ENCODE measurements around the gene CEP97.

CEP97 gene

DNA sequence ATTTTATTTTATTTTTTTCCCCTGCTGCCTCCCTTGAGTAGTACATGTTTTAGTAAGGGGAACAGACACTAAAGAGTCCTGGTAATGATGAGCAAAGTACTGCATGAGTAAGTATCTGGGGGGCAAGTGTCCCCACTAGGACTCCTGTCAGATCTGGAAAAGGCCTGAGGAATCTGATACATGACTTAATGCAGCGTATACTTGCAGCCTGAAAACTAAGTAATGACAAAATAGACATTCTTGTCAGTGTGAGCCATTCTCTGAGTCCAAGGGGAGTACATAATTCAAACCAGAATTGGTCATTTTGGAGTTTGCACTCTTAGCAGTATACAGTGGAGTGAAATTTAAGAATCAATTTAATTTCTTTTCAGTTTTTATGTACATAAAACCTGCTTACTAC, 82.1 kb downstream of the CEP97 start:
- TF ChIP-seq, protein P1, sequence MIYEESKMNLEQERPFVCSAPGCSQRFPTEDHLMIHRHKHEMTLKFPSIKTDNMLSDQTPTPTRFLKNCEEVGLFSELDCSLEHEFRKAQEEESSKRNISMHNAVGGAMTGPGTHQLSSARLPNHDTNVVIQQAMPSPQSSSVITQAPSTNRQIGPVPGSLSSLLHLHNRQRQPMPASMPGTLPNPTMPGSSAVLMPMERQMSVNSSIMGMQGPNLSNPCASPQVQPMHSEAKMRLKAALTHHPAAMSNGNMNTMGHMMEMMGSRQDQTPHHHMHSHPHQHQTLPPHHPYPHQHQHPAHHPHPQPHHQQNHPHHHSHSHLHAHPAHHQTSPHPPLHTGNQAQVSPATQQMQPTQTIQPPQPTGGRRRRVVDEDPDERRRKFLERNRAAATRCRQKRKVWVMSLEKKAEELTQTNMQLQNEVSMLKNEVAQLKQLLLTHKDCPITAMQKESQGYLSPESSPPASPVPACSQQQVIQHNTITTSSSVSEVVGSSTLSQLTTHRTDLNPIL (CRISPR knock-in tag; IDR thresholded peaks at IDR 0.05; ENCODE audit: low read depth) = no peak
- TF ChIP-seq, protein P2, sequence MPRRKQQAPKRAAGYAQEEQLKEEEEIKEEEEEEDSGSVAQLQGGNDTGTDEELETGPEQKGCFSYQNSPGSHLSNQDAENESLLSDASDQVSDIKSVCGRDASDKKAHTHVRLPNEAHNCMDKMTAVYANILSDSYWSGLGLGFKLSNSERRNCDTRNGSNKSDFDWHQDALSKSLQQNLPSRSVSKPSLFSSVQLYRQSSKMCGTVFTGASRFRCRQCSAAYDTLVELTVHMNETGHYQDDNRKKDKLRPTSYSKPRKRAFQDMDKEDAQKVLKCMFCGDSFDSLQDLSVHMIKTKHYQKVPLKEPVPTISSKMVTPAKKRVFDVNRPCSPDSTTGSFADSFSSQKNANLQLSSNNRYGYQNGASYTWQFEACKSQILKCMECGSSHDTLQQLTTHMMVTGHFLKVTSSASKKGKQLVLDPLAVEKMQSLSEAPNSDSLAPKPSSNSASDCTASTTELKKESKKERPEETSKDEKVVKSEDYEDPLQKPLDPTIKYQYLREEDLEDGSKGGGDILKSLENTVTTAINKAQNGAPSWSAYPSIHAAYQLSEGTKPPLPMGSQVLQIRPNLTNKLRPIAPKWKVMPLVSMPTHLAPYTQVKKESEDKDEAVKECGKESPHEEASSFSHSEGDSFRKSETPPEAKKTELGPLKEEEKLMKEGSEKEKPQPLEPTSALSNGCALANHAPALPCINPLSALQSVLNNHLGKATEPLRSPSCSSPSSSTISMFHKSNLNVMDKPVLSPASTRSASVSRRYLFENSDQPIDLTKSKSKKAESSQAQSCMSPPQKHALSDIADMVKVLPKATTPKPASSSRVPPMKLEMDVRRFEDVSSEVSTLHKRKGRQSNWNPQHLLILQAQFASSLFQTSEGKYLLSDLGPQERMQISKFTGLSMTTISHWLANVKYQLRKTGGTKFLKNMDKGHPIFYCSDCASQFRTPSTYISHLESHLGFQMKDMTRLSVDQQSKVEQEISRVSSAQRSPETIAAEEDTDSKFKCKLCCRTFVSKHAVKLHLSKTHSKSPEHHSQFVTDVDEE (CRISPR knock-in tag; IDR thresholded peaks at IDR 0.05) = no peak
- TF ChIP-seq ZNF70 (CRISPR knock-in tag; IDR thresholded peaks at IDR 0.05) (no peak), ZNF565 (CRISPR knock-in tag; conservative IDR thresholded peaks at IDR 0.05; ENCODE audit: low read depth) (no peak), PPARA (CRISPR knock-in tag; IDR thresholded peaks at IDR 0.05; ENCODE audit: borderline replicate concordance) (no peak), SNAI2 (CRISPR knock-in tag; IDR thresholded peaks at IDR 0.05) (no peak), ZC3H10 (CRISPR knock-in tag; IDR thresholded peaks at IDR 0.05) (no peak), ZNF8 (CRISPR knock-in tag; IDR thresholded peaks at IDR 0.05) (no peak), ZFP30 (CRISPR knock-in tag; IDR thresholded peaks at IDR 0.05) (no peak), ZFP3 (CRISPR knock-in tag; IDR thresholded peaks at IDR 0.05) (no peak), GLIS3 (CRISPR knock-in tag; IDR thresholded peaks at IDR 0.05) (no peak), ARNTL (CRISPR knock-in tag; IDR thresholded peaks at IDR 0.05; ENCODE audit: borderline replicate concordance, low read depth) (no peak), TCF4 (CRISPR knock-in tag; IDR thresholded peaks at IDR 0.05; ENCODE audit: borderline replicate concordance) (no peak), BACH2 (CRISPR knock-in tag; IDR thresholded peaks at IDR 0.05; ENCODE audit: borderline replicate concordance) (no peak), CSDC2 (CRISPR knock-in tag; IDR thresholded peaks at IDR 0.05) (no peak), TOX (CRISPR knock-in tag; IDR thresholded peaks at IDR 0.05; ENCODE audit: borderline replicate concordance) (no peak)
- TF ChIP-seq, protein P3, sequence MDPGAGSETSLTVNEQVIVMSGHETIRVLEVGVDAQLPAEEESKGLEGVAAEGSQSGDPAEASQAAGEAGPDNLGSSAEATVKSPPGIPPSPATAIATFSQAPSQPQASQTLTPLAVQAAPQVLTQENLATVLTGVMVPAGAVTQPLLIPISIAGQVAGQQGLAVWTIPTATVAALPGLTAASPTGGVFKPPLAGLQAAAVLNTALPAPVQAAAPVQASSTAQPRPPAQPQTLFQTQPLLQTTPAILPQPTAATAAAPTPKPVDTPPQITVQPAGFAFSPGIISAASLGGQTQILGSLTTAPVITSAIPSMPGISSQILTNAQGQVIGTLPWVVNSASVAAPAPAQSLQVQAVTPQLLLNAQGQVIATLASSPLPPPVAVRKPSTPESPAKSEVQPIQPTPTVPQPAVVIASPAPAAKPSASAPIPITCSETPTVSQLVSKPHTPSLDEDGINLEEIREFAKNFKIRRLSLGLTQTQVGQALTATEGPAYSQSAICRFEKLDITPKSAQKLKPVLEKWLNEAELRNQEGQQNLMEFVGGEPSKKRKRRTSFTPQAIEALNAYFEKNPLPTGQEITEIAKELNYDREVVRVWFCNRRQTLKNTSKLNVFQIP (CRISPR knock-in tag; IDR thresholded peaks at IDR 0.05; ENCODE audit: borderline replicate concordance, low read depth) = no peak
- TF ChIP-seq, protein P4, sequence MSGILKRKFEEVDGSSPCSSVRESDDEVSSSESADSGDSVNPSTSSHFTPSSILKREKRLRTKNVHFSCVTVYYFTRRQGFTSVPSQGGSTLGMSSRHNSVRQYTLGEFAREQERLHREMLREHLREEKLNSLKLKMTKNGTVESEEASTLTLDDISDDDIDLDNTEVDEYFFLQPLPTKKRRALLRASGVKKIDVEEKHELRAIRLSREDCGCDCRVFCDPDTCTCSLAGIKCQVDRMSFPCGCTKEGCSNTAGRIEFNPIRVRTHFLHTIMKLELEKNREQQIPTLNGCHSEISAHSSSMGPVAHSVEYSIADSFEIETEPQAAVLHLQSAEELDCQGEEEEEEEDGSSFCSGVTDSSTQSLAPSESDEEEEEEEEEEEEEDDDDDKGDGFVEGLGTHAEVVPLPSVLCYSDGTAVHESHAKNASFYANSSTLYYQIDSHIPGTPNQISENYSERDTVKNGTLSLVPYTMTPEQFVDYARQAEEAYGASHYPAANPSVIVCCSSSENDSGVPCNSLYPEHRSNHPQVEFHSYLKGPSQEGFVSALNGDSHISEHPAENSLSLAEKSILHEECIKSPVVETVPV (CRISPR knock-in tag; IDR thresholded peaks at IDR 0.05) = no peak
- no peak for ATAC-seq

DNA sequence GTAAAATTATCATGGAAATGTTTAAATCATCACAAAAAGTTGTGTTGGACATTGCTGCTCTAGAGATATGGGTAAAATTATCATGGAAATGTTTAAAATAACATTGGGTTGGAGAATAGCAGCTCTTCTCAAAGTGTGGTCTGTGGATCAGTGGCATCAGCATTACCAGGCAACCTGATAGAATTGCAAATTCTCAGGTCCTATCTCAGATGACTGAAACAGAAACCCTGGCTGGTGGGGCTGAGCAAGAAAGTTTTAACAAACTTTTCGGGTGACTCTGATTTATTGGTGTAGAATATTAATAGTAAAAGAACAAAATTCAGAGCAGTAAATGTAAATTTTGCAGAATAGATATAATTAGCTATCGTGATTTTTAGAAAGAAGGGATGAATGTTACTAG, 83.5 kb downstream of the CEP97 start:
- ATAC-seq = no peak
- no peak for TF ChIP-seq ISL1 (CRISPR knock-in tag; IDR thresholded peaks at IDR 0.05)
- TF ChIP-seq SNAI2 (CRISPR knock-in tag; IDR thresholded peaks at IDR 0.05) = no peak
- no peak for TF ChIP-seq ZNF565 (CRISPR knock-in tag; conservative IDR thresholded peaks at IDR 0.05; ENCODE audit: low read depth)
- no peak for TF ChIP-seq OSR1 (CRISPR knock-in tag; IDR thresholded peaks at IDR 0.05)
- TF ChIP-seq, protein P2 (CRISPR knock-in tag; IDR thresholded peaks at IDR 0.05) = no peak
- TF ChIP-seq, protein P4 (CRISPR knock-in tag; IDR thresholded peaks at IDR 0.05) = no peak
- no peak for TF ChIP-seq CSDC2 (CRISPR knock-in tag; IDR thresholded peaks at IDR 0.05)
- TF ChIP-seq GLIS3 (CRISPR knock-in tag; IDR thresholded peaks at IDR 0.05) = no peak
- TF ChIP-seq, protein P1 (CRISPR knock-in tag; IDR thresholded peaks at IDR 0.05; ENCODE audit: low read depth) = no peak
- TF ChIP-seq BACH2 (CRISPR knock-in tag; IDR thresholded peaks at IDR 0.05; ENCODE audit: borderline replicate concordance) = no peak
- TF ChIP-seq ZFP30 (CRISPR knock-in tag; IDR thresholded peaks at IDR 0.05) = no peak
- TF ChIP-seq, protein P5, sequence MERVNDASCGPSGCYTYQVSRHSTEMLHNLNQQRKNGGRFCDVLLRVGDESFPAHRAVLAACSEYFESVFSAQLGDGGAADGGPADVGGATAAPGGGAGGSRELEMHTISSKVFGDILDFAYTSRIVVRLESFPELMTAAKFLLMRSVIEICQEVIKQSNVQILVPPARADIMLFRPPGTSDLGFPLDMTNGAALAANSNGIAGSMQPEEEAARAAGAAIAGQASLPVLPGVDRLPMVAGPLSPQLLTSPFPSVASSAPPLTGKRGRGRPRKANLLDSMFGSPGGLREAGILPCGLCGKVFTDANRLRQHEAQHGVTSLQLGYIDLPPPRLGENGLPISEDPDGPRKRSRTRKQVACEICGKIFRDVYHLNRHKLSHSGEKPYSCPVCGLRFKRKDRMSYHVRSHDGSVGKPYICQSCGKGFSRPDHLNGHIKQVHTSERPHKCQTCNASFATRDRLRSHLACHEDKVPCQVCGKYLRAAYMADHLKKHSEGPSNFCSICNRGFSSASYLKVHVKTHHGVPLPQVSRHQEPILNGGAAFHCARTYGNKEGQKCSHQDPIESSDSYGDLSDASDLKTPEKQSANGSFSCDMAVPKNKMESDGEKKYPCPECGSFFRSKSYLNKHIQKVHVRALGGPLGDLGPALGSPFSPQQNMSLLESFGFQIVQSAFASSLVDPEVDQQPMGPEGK (CRISPR knock-in tag; IDR thresholded peaks at IDR 0.05; ENCODE audit: borderline replicate concordance) = no peak
